HG03432 (cell line): Measurements from ENCODE around the gene AGFG2.
"Not testable (repeated sequence)": the region's sequence is repeated elsewhere in the genome, so short reads cannot be mapped to it uniquely, and the experiment has no call there.

Experiments used
- ATAC-seq: cut with Tn5 transposase; IDR thresholded peaks from one replicate; pipeline ENCODE4 v1.9.1; 2021; ENCODE audit warnings: mild to moderate bottlenecking, moderate library complexity; ENCODE audit not compliant: unreplicated experiment

The AGFG2 gene

DNA sequence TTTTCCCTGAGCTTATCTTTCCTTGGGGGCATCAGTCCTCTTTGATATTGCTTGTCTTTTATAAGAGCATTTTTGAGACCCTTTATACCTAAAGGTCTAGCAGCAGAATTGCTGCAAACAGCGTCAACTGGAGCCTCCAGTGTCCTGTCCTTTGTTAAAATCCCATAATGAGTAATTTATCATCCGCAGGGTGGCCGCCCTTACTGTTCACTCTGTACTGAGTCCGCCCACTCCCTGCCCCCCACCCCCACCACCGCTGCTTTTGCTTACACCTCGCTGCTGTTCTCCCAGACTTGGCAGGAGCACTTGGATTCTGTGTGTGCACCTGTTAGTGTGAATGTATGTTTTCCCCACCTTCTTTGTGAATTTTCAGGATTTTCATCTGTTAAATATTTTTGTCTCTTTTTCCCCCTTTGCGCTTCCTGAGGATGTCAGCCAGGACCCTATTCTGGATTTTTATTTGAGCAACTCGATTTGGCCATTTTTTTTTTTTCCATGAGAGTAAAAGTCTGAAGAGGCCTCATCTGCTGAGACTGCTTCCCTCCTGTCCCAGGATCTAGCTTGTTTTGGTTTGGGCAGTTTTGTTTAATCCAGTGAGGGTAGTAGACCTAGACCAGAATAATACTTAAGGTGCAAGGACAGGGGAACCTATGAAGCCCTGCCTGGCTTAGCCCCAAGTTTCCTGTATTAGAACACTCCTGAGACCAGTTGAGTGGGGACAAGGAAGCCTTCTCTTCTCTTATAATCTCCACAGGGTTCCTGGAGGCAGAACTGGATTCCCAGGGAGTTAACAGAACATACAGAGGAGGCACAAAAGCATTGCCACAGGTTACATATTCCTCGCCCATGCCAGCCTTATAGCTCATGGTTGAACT lies 8.2 kb downstream of the AGFG2 start:
- ATAC-seq, result no peak

DNA sequence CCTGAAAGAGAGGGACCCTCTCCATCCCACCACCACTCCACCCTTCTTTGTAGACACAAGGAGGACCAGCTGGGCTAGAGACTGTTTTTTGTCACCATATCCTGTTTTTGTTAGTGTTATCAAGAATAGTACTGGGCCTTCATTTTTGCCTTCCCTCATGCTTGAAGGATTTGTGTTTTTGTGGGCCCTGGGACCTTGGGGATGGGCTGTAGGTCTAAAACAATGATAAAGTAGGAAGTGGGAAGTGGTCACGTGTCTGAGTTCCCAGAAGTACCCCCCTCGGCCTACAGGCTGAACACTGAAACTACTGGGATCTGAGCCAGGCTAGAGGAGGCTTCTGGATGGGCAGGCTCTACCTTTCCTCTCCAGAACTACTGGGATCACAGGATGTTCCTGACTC lies 8.9 kb downstream of the AGFG2 start:
- ATAC-seq, result no peak

DNA sequence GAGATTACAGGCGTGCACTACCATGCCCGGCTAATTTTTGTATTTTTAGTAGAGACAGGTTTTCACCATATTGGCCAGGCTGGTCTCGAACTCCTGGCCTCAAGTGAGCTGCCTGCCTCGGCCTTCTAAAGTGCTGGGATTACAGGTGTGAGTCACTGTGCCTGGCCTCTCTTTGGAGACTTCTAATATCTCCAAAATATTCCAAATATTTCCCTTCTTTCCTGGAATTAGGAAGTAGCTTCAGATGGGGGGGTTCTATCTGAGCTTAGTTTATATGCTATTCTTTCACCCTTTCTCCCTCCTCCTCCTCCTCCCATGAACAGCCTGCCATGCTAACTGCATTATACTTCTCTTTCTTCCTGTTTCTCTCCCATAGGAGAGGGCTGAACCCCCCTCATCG lies 9.4 kb downstream of the AGFG2 start:
- ATAC-seq, result not testable (repeated sequence)

DNA sequence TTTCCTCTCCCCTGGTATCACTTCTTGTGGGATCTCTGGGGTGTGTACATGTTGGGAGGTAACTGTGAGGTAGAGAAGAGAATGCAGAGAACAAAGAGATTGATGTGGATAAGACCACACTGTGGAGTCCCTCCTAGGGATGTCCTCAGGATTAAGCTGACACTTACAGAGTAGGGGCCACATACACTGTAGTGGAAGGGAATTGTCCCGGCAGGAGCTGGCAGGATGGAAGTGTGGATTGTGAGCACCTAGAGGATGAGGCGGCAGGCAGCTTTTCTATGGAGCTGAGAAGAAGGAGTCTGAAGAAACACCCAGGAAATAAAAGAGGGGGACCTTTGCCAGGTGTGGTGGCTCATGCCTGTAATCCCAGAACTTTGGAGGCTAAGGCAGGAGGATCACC lies 13.5 kb downstream of the AGFG2 start:
- no peak for ATAC-seq

DNA sequence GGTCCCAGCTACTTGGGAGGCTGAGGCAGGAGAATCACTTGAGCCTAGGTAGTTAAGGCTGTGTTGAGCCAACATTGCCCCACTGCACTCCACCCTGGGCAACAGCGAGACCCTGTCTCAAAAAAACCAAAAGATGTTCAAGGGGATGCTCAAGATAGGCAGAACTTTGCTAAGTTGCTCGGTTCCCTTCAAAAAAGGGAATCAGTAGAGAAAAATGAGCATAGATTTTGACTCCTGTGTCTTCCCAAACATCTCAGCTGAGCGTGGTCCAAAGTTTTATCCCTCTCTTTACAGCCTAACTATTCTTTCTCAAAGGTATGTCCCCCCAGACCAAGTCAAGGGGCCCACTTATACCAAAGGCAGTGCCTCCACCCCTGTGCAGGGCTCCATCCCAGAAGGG lies 14.0 kb downstream of the AGFG2 start:
- ATAC-seq, result no peak

DNA sequence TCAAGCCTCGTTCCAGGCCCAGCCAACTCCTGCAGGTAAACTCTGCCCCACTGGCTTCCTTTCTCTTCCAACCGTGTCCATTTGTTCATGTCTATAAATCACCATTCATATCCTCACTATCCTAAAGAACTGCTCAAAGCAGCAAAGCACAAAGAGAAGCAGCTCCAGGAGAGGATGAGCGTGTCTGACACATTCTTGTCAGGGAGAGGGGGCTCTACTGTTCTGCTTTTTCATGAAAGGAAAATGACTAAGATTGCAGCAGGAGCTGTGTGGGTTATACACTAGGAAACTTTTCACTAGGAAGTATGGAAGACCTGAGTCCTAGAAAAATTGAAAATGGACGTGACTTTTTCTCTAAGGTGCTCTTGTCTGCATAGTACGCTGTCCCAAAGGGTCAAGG lies 16.7 kb downstream of the AGFG2 start:
- no peak for ATAC-seq

DNA sequence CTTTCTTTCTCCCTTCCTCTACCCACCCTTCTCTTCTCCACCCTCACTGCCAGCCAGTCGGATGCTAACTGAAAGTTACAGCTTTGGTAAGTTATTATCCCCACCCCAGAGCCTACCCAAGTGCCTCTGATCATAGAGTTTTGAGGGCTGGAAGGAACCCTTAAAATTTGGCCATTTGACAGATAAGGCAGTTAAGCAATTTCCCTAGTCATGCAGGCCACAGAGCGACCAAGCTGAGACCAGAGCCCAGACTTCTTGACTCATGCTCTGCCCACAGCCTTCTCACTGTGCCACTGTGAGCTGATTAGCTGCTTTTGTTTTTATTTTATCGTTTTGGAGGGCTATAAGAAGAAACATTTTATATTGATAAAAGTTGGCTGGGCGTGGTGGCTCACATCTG lies 17.5 kb downstream of the AGFG2 start:
- no peak for ATAC-seq

DNA sequence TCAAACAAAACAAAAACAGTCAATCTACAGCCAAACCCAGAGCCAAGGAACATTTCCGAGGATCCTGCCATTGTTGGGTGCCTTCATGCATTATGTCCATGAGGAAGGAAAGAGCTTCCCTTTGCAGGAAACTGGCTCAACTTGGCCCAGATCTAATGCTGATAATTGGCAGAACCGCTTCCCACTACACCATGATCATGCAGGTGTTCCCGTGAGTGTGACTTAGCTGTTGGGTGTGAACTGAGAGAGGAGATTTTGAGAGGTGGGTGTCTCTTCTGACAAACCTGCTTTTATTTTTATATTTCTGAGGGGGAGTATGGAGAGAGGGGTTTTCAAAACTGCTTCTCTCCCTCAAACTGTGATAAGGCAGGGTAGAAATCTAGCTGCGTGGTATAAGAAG lies 20.1 kb downstream of the AGFG2 start:
- ATAC-seq, result no peak

DNA sequence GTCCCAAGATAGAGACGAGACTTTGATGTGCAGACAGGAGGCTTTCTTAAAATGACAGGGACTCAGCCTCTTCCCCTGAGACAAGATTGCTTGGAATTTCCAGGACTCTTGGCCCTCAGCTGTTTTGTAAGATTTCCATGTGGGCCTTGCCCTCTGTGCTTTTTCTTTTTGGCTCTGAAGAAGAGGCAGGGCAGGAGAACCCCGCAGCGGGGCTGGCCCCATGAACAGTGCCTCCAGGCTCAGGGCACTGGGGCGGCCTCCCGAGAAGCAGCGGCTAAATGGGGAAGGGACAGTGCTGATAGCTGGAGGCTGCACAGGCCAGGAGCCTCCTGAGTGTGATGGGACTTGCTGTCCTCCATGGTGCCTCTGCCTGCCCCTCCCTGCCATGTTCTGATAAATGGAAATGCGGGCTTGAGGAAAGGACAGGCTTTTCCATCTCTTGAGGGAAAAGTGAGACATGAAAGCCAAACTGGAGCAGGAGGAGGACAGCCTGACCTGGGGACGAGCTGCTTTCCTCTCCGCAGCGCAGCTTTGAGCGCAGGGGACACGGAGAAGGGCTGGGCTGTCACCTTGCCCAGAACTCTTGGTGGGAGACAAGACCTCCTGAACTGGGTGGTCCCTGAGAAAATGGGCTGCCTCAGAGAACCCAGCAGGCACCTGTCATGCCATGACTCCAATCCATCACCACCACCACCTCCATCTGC lies 22.6 kb downstream of the AGFG2 start:
- no peak for ATAC-seq

DNA sequence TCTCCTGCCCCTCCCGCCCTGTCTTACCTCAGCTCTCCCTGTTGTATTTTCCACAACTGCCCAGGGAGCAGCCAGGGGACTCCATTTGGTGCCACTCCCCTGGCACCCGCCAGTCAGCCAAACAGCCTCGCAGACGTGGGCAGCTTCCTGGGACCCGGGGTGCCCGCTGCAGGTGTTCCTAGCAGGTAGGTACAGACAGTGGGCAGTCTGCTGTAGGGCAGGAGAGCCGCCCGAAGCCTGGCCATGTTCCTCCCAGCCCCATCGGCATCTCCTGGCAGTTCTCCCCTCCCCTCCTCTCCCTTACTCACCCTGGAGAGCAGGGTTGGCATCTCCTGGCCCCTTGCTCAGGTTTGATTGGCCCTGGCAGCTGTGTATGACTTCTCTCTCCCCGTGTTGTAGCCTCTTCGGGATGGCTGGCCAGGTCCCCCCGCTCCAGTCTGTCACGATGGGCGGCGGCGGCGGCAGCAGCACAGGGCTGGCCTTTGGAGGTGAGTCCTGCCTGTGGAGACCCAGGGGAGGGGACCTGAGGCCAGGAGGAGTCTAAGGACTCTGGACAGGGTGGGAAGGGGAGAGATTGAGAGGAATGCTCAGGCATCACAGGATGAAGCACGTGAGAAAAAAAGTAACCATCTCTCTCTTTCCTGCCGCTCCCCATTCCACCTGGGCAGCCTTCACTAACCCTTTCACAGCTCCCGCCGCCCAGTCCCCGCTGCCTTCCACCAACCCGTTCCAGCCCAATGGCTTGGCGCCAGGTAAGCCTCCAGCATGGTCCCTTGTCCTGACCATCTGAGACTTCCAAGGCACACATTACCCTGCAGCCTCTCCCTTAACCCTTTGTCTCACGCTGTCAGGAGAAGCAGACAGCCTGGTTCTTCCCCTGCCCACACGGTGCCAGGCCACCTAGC lies 23.4 kb downstream of the AGFG2 start:
- ATAC-seq, result no peak

DNA sequence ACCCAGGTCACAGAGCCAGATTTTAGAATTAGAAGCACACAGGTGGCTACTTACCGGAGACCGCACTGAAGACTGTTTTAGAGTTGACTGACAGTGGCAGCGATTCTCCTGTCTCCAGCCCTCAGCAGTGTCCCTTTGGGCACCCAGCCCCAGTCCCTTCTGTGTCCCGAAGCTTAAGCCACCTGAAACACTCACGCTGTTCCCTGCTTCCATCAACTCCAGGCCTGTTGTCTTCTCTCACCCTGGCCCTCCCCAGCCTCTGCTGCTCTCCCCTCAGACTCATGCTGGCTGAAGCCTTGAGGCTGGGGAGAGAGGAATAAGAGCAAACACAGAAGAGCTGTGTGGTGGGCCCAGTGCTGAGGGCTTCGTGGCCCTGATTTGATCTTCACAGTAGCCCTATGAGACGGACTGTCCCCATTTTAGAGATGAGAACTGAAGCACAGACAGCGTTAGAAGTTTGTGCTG lies 24.1 kb downstream of the AGFG2 start:
- no peak for ATAC-seq

DNA sequence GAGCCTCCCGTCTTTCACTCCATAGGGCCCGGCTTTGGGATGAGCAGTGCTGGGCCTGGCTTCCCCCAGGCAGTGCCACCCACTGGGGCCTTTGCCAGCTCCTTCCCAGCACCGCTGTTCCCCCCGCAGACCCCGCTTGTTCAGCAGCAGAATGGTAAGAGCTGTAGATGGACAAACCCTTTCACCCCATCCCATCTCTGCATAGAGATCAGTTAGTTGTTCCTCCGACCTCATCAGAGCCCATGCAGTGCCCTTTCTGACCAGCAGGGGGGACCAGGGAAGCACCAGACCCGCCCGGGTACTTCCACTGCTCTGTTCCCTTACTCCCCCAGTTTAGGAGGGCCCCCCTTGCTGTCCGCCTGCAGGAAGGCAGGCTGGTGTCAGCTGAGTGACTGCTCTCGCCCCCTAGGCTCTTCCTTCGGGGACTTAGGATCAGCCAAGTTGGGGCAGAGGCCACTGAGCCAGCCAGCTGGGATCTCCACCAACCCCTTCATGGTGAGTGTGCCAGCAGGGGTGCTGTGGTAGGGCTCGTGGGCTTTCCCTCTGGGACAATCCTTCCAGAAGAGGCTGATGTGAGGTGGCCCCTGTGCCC lies 24.9 kb downstream of the AGFG2 start:
- no peak for ATAC-seq

DNA sequence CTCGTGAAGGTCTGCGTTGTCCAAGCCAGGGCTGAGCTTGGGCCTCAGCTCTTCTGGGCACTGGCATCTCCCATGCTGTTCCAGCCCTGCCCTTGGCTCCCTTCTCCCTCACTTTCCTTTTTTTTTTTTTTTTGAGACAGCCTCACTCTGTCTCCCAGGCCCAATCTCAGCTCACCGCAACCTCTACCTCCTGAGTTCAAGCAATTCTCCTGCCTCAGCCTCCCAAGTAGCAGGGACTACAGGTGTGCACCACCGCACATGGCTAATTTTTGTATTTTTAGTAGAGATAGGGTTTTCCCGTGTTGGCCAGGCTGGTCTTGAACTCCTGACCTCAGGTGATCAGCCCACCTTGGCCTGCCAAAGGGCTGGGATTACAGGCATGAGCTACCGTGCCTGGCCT lies 25.4 kb downstream of the AGFG2 start:
- ATAC-seq, result not testable (repeated sequence)

DNA sequence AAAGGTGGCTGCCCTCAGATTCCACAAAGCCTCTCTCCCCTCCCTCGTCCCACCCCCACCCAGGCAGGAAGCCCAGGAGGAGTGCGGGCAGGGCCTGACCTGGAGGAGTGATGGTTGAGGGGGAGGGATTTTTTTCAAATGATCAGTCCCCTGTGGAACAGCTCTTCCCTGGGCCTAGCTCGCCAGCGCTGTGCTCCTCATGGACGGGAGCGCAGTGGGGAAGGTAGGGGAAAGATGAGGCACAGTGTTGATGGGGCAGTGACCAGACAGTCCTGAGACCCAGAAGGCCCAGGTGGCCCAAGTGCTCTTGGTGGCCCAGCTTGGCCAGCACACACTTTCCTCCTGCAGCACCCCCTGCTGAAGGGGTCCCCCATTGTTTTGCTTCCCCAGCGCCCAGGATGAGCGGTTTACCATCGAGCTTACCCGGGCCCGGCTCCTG lies 26.1 kb downstream of the AGFG2 start:
- ATAC-seq, result no peak

DNA sequence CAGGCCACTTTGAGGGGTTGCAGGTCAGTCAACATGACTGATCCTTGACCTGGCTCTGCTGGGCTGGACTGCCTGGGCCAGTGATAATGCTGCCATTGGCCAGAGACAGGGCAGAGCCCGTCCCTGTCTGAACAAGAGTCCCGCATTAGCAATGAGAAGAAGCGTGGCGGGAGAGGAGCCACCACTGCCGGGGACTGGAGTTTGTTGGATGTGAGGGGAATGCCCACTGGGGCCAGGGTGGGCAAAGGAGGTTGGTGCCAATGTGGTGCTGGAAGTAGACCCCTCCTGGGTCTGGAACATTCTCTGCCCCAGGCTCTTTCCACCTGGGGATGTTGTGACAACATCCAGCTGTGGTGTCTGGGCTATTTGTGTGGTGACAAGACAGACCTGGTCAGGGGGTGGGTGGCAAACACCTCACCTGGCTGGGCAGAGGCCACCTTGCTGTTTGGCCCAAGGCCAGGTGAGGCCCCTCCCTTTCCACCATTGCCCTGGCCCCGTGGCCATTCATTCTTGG lies 27.1 kb downstream of the AGFG2 start:
- no peak for ATAC-seq

DNA sequence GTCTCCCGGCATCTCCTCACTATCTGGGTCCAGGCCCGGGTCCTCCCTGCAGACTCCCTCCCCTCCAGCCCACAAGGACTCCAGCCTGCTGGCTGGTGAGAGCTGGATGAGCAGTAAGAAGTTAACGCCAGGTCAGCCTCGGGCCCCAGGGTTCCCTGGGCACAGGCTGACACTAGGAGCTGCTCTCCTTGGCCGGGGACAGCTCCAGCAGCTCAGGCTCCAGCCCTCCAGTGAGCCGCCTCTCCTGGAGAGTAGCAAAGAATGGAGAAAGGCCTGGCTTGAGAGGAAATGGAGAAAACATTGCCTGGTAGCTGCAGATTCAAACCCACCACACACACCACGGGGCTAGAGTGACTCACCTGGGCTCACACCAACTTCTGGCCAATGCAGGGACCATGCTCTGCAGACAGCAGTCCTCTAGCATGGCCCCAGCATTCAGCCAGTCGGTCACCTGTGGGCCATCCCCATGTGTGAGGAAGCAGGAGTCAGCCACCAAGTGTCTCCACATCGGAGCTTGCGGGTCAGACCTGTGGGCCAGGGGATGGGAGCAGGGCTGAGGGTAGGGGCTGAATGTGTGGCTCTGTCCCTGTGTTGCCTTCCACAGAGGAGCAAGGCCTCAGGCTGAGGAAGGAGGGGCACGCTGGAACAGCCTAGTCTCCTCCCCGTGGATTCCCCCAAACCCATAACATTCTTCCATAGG lies 28.2 kb downstream of the AGFG2 start:
- ATAC-seq, result no peak

DNA sequence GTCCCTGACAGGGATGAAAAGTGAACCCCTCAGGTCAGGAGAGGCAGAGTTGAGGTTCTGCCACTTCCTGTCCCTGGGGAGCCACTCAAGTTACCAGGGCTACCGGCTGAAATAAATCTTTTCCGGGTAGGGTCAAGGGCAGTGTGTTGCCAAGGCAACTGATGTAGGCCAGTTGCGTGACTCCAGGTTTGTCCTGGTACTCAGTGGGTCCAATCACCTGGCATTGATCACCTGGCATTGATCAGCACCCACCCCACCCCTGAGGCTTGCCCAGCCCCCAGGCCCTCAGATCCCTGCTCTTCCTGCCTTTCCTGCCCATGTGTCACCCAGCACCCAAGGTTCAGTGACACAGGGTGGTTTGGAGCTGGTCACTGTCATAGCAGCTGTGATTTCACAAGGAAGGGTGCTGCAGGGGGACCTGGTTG lies 28.8 kb downstream of the AGFG2 start:
- ATAC-seq, result no peak

DNA sequence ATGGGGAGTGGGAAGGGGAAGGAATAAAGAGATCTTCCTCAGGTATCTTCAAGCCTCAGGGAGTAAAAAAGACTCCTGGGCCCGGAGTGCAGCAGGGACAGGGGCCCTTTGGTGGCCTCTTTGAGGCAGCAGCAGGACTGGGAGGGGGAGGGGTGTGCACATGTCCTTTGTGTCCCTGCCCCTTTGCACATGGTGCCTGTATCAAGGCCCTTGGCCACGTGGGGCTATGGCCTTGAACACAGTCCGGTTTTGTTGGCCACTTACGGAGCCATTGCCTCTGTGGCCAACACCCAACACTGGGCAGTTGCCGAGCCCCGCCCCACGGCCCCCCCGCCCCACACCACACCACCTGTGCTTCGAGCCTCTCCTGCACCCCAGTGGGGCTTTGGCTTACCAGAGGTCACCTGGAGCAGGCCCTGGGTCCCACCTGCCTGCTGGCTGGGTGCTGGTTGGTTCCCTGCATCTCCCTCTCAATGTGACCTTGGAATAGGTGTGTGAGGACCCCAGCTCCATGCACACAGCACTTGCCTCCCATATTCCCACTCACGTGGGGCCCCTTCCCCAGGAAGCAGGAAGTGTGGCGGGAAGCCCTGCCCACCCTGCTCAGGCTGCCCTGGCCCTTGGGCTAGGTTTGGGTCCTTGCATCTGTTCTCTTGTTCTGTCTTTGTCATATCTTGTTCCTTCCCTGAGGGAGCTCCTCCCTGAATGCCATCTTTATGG lies 29.3 kb downstream of the AGFG2 start:
- no peak for ATAC-seq
